Liver (tissue), 2 donors: ENCODE results near the gene LRRC26.

Experiments used
- CTCF ChIP-seq: fragments of 150-350 bp; IDR thresholded peaks from 2 replicates; pipeline ENCODE4 v1.5.1; 2017; ENCODE audit warnings: improper control_type of control experiment, low read depth, low read length; ENCODE audit not compliant: missing input control
- TF ChIP-seq, protein P1 (sequence below): IDR thresholded peaks from 2 replicates; pipeline ENCODE4 v1.6.1; 2016; ENCODE audit warnings: antibody characterized with exemption
- donor health status: healthy.

GRCh38 chr9:137192859-137193258 is 23.0 kb upstream of the LRRC26 start:
- TF ChIP-seq CTCF, result no peak
- TF ChIP-seq, protein P1, sequence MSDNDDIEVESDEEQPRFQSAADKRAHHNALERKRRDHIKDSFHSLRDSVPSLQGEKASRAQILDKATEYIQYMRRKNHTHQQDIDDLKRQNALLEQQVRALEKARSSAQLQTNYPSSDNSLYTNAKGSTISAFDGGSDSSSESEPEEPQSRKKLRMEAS, result no peak
